Astrocyte (in vitro differentiated cells and primary cell): Measurements from ENCODE around the gene EXOC4. TPM values are rescaled to one million over a fixed set of nuclear protein-coding genes. Genes with fewer than 3 reads are reported as not detected.

ENCODE experiments used
- DNase-seq: peaks from one replicate; pipeline ENCODE4 v3.0.0-alpha.2; 2010; ENCODE audit warnings: low read depth
- FAIRE-seq: peaks from 2 replicates; lab custom pipeline; 2011; peaks lifted over from hg19 to GRCh38; lab: Jason Lieb, UNC
- H2AFZ ChIP-seq: 2 replicates; pipeline ENCODE4 v1.6.0; 2012; ENCODE audit warnings: low read depth, low read length, inconsistent platforms
- H3K27ac ChIP-seq: 2 replicates; pipeline ENCODE4 v1.5.1; 2011; ENCODE audit warnings: low read depth, low read length, inconsistent platforms
- H3K27me3 ChIP-seq: 2 replicates; pipeline ENCODE4 v1.6.0; 2011; ENCODE audit warnings: low read length, inconsistent platforms; ENCODE audit not compliant: insufficient read depth
- H3K36me3 ChIP-seq: 2 replicates; pipeline ENCODE4 v1.5.1; 2011; ENCODE audit warnings: low read length, inconsistent platforms; ENCODE audit not compliant: insufficient read depth
- H3K4me1 ChIP-seq: 2 replicates; pipeline ENCODE4 v1.5.1; 2011; ENCODE audit warnings: low read length, inconsistent platforms; ENCODE audit not compliant: insufficient read depth
- H3K4me2 ChIP-seq: 2 replicates; pipeline ENCODE4 v1.6.0; 2012; ENCODE audit warnings: low read length, inconsistent platforms
- H3K4me3 ChIP-seq: 2 replicates; pipeline ENCODE4 v1.5.1; 2011; ENCODE audit warnings: low read depth, mild to moderate bottlenecking, low read length, inconsistent platforms; ENCODE audit not compliant: insufficient read depth
- H3K79me2 ChIP-seq: 2 replicates; pipeline ENCODE4 v1.6.0; 2012; ENCODE audit warnings: mild to moderate bottlenecking, low read length, inconsistent platforms; ENCODE audit not compliant: insufficient read depth
- H3K9ac ChIP-seq: 2 replicates; pipeline ENCODE4 v1.6.0; 2012; ENCODE audit warnings: mild to moderate bottlenecking, low read length, inconsistent platforms
- H3K9me3 ChIP-seq: 2 replicates; pipeline ENCODE4 v1.5.1; 2012; ENCODE audit warnings: low read depth, mild to moderate bottlenecking, low read length, inconsistent platforms; ENCODE audit not compliant: insufficient read depth
- H4K20me1 ChIP-seq: 2 replicates; pipeline ENCODE4 v1.6.0; 2012; ENCODE audit warnings: low read length, inconsistent platforms; ENCODE audit not compliant: insufficient read depth
- H3K27ac Mint-ChIP-seq: one replicate; pipeline ENCODE4 v1.8.0; 2021; ENCODE audit warnings: mild to moderate bottlenecking, mixed read lengths; ENCODE audit not compliant: unreplicated experiment
- H3K27me3 Mint-ChIP-seq: one replicate; pipeline ENCODE4 v1.8.0; 2021; ENCODE audit warnings: low read depth, mixed read lengths; ENCODE audit not compliant: unreplicated experiment
- H3K36me3 Mint-ChIP-seq: one replicate; pipeline ENCODE4 v1.8.0; 2021; ENCODE audit warnings: low read depth, mixed read lengths; ENCODE audit not compliant: unreplicated experiment
- H3K4me1 Mint-ChIP-seq: one replicate; pipeline ENCODE4 v1.8.0; 2021; ENCODE audit warnings: low read depth, mixed read lengths; ENCODE audit not compliant: unreplicated experiment
- H3K4me3 Mint-ChIP-seq: one replicate; pipeline ENCODE4 v1.8.0; 2021; ENCODE audit warnings: mild to moderate bottlenecking, moderate library complexity, mixed read lengths; ENCODE audit not compliant: unreplicated experiment
- H3K9me3 Mint-ChIP-seq: one replicate; pipeline ENCODE4 v1.8.0; 2021; ENCODE audit warnings: mild to moderate bottlenecking, mixed read lengths; ENCODE audit not compliant: unreplicated experiment
- CTCF ChIP-seq: IDR thresholded peaks from 2 replicates; pipeline ENCODE4 v1.5.1; 2011; ENCODE audit warnings: low read depth, mild to moderate bottlenecking, inconsistent platforms, low read length, moderate library complexity; ENCODE audit not compliant: insufficient read depth
- EZH2 ChIP-seq: IDR thresholded peaks from 2 replicates; pipeline ENCODE4 v1.6.1; 2012; ENCODE audit warnings: mild to moderate bottlenecking, low read length, inconsistent platforms; ENCODE audit not compliant: insufficient read depth
- total RNA-seq: library from RNA; stranded (reverse); gene quantifications from 2 replicates; pipeline ENCODE4 v1.2.1, GENCODE V29; 2021

Gene EXOC4
- total RNA-seq, 1 donor from 2014 or later = 57.5 TPM

- H3K27ac ChIP-seq = no peak overlapping the region
- FAIRE-seq (no peak), DNase-seq (no peak)
- H3K4me2 ChIP-seq = no peak overlapping the region
- no peaks in the 10 kb centered on the region for H3K27me3 ChIP-seq
- TF ChIP-seq CTCF (no peak), EZH2 (no peak)
- no peaks in the 10 kb centered on the region for H4K20me1 ChIP-seq
- no peaks in the 10 kb centered on the region for H3K4me1 Mint-ChIP-seq
- no peaks in the 10 kb centered on the region for H3K9me3 ChIP-seq
- H3K4me3 ChIP-seq = no peak overlapping the region
- H3K4me3 Mint-ChIP-seq = no peak overlapping the region
- H3K27me3 Mint-ChIP-seq = no peaks in the 10 kb centered on the region
- peaks cover 13% of the 10 kb centered on the region for H3K36me3 Mint-ChIP-seq
- H3K36me3 ChIP-seq = peaks cover 13% of the 10 kb centered on the region
- H3K79me2 ChIP-seq = no peaks in the 10 kb centered on the region
- no peak overlapping the region for H2AFZ ChIP-seq
- H3K9ac ChIP-seq = no peak overlapping the region
- H3K9me3 Mint-ChIP-seq = no peaks in the 10 kb centered on the region
- no peak overlapping the region for H3K27ac Mint-ChIP-seq
- H3K4me1 ChIP-seq = no peaks in the 10 kb centered on the region
These were observed 57.5 kb downstream of the EXOC4 start for GRCh38 chr7:133310232-133310862.

DNA sequence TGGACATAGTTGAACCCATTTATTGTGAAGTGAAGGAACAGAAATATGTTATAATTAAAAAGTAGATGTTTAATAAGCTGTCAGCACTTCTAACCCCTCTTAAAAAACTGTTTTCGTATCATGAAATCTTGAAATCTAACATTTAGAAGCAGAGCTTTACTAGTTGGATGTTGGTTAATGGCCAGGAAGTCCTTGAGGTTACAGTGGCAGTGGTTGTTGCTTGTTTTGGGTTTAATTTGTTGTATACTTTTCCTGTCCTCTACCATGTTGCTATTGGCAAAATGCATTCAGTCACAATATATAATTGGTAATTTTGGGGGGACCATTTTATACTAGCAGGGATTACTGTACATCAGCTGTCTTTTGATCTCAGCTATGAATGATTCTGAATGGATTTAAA, 60.7 kb downstream of the EXOC4 start:
- no peak overlapping the region for H3K9ac ChIP-seq
- DNase-seq (no peak), FAIRE-seq (no peak)
- Mint-ChIP-seq H3K9me3 (no peaks in the 10 kb centered on the region), H3K27me3 (no peaks in the 10 kb centered on the region), H3K4me3 (no peak overlapping the region), H3K4me1 (no peaks in the 10 kb centered on the region), H3K27ac (no peak overlapping the region), H3K36me3 (peaks cover 6% of the 10 kb centered on the region)
- no peaks in the 10 kb centered on the region for H3K4me1 ChIP-seq
- no peak overlapping the region for H3K27ac ChIP-seq
- H3K9me3 ChIP-seq = no peaks in the 10 kb centered on the region
- H3K79me2 ChIP-seq = no peaks in the 10 kb centered on the region
- no peak overlapping the region for H3K4me3 ChIP-seq
- no peaks in the 10 kb centered on the region for H3K36me3 ChIP-seq
- no peak overlapping the region for H2AFZ ChIP-seq
- no peak overlapping the region for H3K4me2 ChIP-seq
- H3K27me3 ChIP-seq = no peaks in the 10 kb centered on the region
- H4K20me1 ChIP-seq = no peaks in the 10 kb centered on the region
- no peak for TF ChIP-seq CTCF
- TF ChIP-seq EZH2 = no peak

DNA sequence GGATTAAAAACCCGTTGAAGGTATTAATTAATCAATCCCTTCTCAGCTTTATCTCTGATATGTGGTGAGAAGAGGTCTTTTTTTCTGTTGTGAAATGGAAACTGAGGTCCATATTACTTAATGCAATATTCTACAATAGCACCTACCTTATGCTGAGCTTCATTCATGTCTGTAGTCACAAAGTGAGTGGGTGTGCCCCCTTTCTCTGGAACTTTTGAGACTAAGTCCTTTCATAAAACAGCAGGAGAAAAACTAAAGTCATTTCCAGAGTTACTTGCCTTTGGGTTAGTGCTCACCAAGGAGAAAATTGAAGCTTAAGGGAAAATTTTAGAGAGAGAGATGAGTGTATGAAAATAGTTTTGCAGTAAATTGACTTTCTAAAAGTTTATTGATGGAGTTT, 61.2 kb downstream of the EXOC4 start:
- no peaks in the 10 kb centered on the region for H3K4me1 Mint-ChIP-seq
- H4K20me1 ChIP-seq = no peaks in the 10 kb centered on the region
- no peak overlapping the region for H3K4me3 ChIP-seq
- H3K4me3 Mint-ChIP-seq = no peak overlapping the region
- H3K4me2 ChIP-seq = no peak overlapping the region
- H3K27me3 Mint-ChIP-seq = no peaks in the 10 kb centered on the region
- no peak overlapping the region for H3K27ac Mint-ChIP-seq
- no peaks in the 10 kb centered on the region for H3K79me2 ChIP-seq
- no peak overlapping the region for H2AFZ ChIP-seq
- no peak overlapping the region for H3K9ac ChIP-seq
- no peaks in the 10 kb centered on the region for H3K9me3 ChIP-seq
- H3K27ac ChIP-seq = no peak overlapping the region
- TF ChIP-seq EZH2 (no peak), CTCF (no peak)
- no peaks in the 10 kb centered on the region for H3K36me3 ChIP-seq
- H3K36me3 Mint-ChIP-seq = peaks cover 1% of the 10 kb centered on the region
- FAIRE-seq (no peak), DNase-seq (no peak)
- no peaks in the 10 kb centered on the region for H3K4me1 ChIP-seq
- H3K9me3 Mint-ChIP-seq = no peaks in the 10 kb centered on the region
- no peaks in the 10 kb centered on the region for H3K27me3 ChIP-seq
